A204.1 (cell line): ENCODE measurements around the gene IKZF2.

ENCODE experiments used
- FAIRE-seq: peaks from 2 replicates; lab custom pipeline; 2012; peaks lifted over from hg19 to GRCh38; lab: Jason Lieb, UNC

Gene IKZF2

DNA sequence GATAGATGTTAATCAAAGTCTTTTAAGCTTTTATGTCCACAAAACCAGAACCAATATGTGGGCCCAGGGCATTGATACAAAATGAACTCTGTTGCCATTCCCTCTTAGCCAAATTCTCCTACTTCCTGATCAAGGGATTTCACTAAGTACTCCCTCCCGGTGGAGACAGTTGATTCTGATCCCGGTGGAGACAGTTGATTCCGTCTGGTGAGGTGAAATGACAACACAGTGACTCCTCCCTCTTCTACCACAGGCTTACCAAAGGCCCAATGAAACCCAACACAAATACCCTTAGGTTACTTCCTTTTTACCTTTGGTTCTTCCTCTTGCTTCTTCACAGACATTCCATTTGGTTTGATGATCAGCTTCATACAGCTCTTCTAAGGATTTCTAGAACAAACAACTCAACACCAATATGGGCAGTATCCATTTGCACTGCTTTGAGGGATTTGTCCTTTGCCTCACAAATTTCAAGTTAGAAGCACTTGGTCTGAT lies 153.8 kb downstream of the IKZF2 start:
- FAIRE-seq: no peak

GRCh38 chr2:212995920-212996319 lies 155.5 kb downstream of the IKZF2 start:
- FAIRE-seq: no peak

DNA sequence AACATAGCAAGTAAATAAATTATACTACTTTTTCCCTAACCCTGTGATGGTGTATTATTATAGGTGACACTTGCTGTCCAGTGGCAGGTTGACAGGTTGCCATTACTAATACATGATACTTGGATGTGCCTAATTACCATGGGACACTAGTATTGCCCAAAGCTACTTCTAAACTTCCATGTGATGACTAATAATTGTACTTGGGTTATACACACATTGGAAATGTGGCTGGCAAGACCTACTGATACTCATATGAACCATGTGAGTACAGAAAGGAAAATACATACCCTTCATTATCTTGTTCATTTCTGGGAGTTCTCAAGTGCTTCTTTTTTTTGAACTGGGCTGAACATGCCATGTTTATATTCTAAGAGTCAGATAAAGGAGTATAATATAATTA lies 156.4 kb downstream of the IKZF2 start:
- no peak for FAIRE-seq

DNA sequence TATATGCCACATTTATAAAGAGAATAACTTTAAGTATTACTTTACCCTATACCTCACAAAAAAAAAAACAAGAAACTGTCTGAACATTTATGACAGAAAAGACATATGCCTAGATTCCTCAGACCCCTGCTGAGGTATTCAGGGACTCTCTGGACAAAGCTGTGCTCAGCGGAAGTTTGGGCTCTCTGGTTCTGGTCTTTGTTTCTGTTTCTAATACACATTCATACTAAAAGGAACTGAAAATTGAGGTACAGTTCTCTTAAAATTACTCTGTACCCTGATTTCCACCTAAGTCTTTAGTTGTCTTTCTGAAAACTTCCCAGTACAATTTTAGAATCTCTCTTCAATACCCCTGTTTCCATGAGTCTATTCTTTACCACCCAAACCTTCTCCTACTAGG lies 160.3 kb downstream of the IKZF2 start:
- FAIRE-seq: no peak

DNA sequence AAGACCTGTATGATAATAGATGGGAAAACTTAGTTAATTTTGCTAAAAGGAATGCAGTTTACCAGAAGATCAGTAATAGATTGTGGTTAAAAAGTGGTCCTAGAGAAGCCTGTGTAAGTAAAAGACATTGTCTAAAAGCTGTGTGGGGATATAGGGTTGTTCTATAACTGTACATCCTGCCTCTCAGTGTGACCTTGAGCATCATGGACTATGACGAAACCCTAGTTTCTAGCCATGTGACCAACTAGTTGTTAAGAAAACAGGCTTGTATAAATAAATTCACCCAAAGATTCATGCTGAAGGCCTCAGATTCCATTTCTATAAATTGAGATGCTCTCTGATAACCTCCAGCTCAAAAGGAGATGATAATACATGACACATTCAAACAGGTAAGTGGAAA lies 160.7 kb downstream of the IKZF2 start:
- no peak for FAIRE-seq

DNA sequence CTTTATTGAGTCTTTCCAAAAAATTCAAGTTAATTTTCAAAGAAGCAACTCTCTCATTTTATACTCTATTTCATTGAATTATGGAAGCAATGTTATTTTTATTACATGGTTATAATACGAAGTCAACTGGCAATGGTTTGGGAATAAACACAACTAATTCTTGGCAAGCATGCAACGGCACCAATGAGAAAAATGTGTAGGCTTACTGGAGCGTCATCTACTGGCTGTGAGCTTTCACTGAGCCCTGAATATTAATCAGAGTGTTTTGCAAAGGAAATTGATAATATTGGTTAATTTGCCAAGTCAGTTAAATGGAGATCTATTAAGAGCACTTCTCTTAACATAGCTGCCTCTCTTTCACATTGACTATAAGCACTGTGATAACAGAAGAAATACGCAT lies 163.9 kb downstream of the IKZF2 start:
- FAIRE-seq: no peak

- FAIRE-seq: no peak
These were observed 167.3 kb downstream of the IKZF2 start for GRCh38 chr2:212984129-212984528.

- no peak for FAIRE-seq
These were observed 171.6 kb downstream of the IKZF2 start for GRCh38 chr2:212979799-212980198.

DNA sequence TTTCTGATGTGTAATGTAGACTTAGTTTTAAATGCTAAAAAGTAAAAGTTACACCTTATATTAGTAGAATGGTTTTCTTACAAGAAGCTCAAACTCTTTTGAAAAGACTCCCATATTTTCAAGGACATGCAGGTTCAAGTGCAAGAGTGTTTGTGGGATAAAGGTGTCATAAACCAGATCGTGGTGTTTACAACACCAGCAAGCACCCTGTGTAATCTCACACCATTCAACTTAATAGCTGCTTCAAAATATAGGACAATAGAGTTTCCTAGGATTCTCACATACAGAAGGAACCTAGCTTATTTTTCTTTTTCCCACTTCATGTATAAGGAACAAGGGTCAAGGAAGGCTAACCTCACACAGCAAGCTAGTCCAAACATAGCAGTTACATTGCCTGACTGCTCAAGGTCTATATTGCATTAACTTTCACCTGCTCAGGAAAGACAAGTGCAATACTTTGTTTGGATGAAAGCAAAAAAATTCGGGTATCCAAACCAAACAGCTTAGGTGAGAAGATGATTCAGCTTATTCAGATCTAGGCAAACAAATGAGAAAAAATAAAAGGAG lies 172.3 kb downstream of the IKZF2 start:
- FAIRE-seq: no peak

DNA sequence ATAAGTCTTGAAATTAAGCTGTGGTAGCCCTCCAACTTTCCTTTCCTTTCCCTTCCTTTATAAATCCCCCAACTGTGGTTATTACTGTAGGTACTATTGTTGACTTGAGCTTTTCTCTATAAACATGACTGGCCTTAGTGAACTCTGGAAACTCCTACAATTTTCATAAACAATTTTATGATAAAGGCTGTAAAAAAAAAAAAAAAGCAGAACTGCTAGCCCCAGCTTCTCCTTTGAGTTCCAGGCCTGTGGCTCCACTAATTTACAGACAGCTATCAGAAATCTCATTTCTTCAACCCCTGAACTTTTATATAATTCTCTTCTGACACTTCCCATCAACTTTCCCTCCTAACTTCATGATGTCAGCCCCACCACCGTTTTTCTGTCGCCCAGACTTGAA lies 174.3 kb downstream of the IKZF2 start:
- FAIRE-seq: no peak

DNA sequence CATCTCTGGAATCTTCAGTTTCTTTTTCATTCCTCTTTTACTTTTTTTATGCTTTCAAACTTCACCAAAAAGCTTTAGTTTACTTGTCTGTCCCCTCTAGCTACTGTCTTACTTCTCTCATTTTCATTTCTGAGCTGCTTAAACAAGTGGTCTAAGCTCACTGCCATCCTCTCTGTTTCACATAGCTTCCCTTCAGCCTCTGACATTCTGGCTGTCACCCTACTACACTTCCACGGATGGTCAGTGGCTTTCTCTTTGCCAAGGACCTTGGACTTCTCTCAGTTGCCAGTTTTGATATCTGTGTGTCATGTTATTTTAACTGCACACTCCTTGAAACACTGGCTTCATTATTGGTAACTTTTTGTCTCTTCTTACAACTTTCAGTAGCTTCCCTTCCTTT lies 176.1 kb downstream of the IKZF2 start:
- no peak for FAIRE-seq

DNA sequence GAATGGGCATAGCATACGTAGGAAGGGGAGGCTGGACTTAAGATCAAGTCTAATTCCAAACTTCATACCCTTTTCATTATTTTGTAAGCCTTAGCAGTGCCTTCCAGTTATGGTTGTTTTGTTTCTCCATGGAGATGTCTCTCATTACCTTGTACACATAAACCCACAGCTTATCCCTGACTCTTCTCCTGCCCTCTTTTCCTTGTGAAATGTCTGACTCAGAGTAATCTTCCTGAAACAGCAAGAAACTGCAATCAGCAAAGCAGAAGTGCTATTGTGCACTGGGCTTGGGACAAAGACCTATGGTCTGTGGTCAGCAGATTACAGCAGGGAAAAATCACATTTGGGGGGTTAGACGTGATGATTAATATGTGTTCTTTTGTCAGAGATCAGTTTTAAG lies 176.7 kb downstream of the IKZF2 start:
- no peak for FAIRE-seq

- no peak for FAIRE-seq
These were observed 178.1 kb downstream of the IKZF2 start for GRCh38 chr2:212973347-212973746.

DNA sequence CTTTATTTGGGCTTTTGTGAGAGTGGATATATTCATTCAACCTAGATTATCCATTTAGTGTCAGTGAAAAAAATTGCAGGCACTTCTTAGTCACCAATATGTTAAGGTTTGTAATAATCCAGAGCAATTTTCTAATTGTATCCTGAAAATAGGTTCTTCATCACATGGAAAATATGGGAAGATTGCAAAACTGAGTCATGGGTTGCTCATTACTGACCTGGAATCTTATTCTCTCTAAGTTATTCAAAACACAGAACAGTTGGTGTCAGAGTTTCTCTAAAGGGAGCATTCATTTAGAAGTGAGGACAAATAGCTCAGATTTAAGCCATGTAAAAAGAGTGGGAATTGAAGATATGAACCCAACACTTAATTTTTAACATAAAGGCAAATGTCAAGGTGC lies 181.3 kb downstream of the IKZF2 start:
- FAIRE-seq: no peak

GRCh38 chr2:212968284-212969081 lies 182.9 kb downstream of the IKZF2 start:
- FAIRE-seq: no peak

GRCh38 chr2:212966884-212967283 lies 184.5 kb downstream of the IKZF2 start:
- FAIRE-seq: no peak

- no peak for FAIRE-seq
These were observed 188.7 kb downstream of the IKZF2 start for GRCh38 chr2:212962691-212963090.

DNA sequence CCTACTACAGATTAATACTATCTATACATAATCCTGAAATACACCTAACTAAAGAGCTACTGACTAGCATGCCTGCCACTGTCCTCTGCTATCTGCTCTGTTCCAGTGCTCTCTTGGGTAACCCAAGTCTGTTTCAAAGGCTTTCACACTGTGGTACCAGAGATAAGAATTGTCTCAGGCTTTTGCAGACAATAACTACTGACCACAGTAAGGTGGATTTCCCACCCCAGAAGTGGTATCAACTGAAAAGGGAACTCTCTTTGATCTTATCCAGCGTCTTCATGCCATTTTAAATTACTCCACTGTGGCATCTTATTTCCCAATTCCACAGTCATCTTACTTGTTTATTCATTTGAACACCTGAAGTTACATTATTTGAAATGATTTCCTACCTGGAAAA lies 190.2 kb downstream of the IKZF2 start:
- FAIRE-seq: no peak

- no peak for FAIRE-seq
These were observed 191.1 kb downstream of the IKZF2 start for GRCh38 chr2:212960336-212960735.

GRCh38 chr2:212959471-212960117 lies 191.8 kb downstream of the IKZF2 start:
- no peak for FAIRE-seq

GRCh38 chr2:212958757-212959295 lies 192.6 kb downstream of the IKZF2 start:
- no peak for FAIRE-seq

DNA sequence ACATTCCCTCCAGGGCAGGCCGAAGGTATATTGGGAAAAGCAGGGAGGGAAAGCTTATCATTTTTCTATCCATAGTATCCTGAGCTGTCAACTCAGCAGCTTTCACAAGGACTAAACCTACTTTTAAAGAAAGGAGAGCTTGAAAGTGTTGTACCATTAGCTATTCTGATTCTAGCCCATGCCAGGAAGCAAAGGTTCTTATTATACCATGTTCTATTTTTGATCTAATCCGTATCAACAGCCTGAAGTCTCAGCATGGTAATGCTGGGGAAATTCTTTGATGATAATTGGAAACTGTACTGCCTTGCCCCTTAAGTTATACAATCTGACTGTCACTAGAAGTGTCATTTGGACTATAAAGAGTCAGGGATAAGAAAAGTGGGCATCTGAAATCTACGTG lies 193.3 kb downstream of the IKZF2 start:
- FAIRE-seq: no peak

DNA sequence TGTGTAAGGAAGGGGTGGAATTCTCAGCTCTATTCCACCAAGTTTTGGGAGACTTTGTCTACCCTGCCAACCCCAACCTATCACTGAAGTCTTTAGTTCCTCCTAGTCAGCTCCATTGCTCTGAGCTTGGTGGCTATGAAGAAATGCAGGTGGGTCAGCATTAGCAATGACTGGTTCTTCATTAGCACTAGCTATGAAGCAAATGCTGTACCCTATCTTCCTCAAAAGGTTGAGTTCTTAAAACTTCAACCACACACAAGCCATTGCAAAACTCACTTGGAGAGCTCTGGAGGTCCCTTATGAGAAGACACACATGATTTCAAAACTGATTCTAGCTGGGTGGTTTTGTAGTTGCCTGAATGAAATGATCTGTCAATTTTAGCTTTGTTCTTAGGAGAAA lies 193.8 kb downstream of the IKZF2 start:
- FAIRE-seq: no peak
